Neural progenitor cell (in vitro differentiated cells): Measurements from ENCODE around the gene OXT. TPM values are rescaled to one million over a fixed set of nuclear protein-coding genes. Genes with fewer than 3 reads are reported as not detected.

ENCODE experiments used
- DNase-seq: peaks from one replicate; pipeline ENCODE4 v3.0.0-alpha.2; 2016; ENCODE audit warnings: low spot score
- H2AFZ ChIP-seq: fragments of 200-600 bp; sonication (generic); replicated peaks from 2 replicates; pipeline ENCODE4 v1.6.1; 2016; ENCODE audit warnings: antibody characterized with exemption
- H3F3A ChIP-seq: fragments of 200-600 bp; sonication (generic); 2 replicates; pipeline ENCODE4 v1.6.1; 2016; ENCODE audit warnings: antibody characterized with exemption, low read depth
- H3K27ac ChIP-seq: fragments of 200-600 bp; sonication (generic); 2 replicates; pipeline ENCODE4 v1.5.1; 2016; ENCODE audit warnings: mild to moderate bottlenecking
- H3K27me3 ChIP-seq: fragments of 200-600 bp; sonication (generic); 2 replicates; pipeline ENCODE4 v1.6.1; 2016; ENCODE audit warnings: mild to moderate bottlenecking, moderate library complexity
- H3K36me3 ChIP-seq: fragments of 200-600 bp; sonication (generic); 2 replicates; pipeline ENCODE4 v1.5.1; 2016
- H3K4me1 ChIP-seq: fragments of 200-600 bp; sonication (generic); 2 replicates; pipeline ENCODE4 v1.6.1; 2016; ENCODE audit warnings: mixed run types
- H3K4me2 ChIP-seq: fragments of 200-600 bp; sonication (generic); 2 replicates; pipeline ENCODE4 v1.6.1; 2016
- H3K4me3 ChIP-seq: fragments of 200-600 bp; sonication (generic); 2 replicates; pipeline ENCODE4 v1.5.1; 2016
- H3K79me2 ChIP-seq: fragments of 200-600 bp; sonication (generic); 2 replicates; pipeline ENCODE4 v1.6.1; 2016; ENCODE audit warnings: low read depth
- H3K9ac ChIP-seq: fragments of 200-600 bp; sonication (generic); 2 replicates; pipeline ENCODE4 v1.6.1; 2016
- H3K9me3 ChIP-seq: fragments of 200-600 bp; sonication (generic); 2 replicates; pipeline ENCODE4 v1.5.1; 2016; ENCODE audit warnings: low read depth
- H4K20me1 ChIP-seq: fragments of 200-600 bp; sonication (generic); 2 replicates; pipeline ENCODE4 v1.6.1; 2016; ENCODE audit warnings: low read depth
- H3K27ac Mint-ChIP-seq: 3 replicates; pipeline ENCODE4 v1.8.0; 2021; ENCODE audit warnings: mixed read lengths
- H3K27me3 Mint-ChIP-seq: 2 replicates; pipeline ENCODE4 v1.8.0; 2022; ENCODE audit warnings: low read depth, mild to moderate bottlenecking, inconsistent platforms, moderate library complexity, mixed read lengths; ENCODE audit not compliant: insufficient read depth
- H3K36me3 Mint-ChIP-seq: 3 replicates; pipeline ENCODE4 v1.8.0; 2021; ENCODE audit warnings: mixed read lengths
- H3K4me1 Mint-ChIP-seq: 3 replicates; pipeline ENCODE4 v1.8.0; 2021; ENCODE audit warnings: mixed read lengths
- H3K4me3 Mint-ChIP-seq: 3 replicates; pipeline ENCODE4 v1.8.0; 2021; ENCODE audit warnings: mild to moderate bottlenecking, moderate library complexity, mixed read lengths
- H3K9me3 Mint-ChIP-seq: 3 replicates; pipeline ENCODE4 v1.8.0; 2020; ENCODE audit warnings: mixed read lengths
- EZH2 ChIP-seq: fragments of 200-600 bp; sonication (generic); IDR thresholded peaks from 2 replicates; pipeline ENCODE4 v1.6.1; 2017; ENCODE audit warnings: antibody characterized with exemption, mild to moderate bottlenecking, moderate library complexity
- EZH2phosphoT487 ChIP-seq: fragments of 200-600 bp; sonication (generic); IDR thresholded peaks from 2 replicates; pipeline ENCODE4 v1.6.1; 2017; ENCODE audit warnings: antibody characterized with exemption
- total RNA-seq: library from RNA; depleted of rRNA; stranded (reverse); fragments of >200 nt; gene quantifications from 2 replicates; pipeline ENCODE4 v1.2.3, GENCODE V29; 2015; ENCODE audit warnings: low replicate concordance
- TF ChIP-seq, protein P1 (sequence below): fragments of 200-600 bp; sonication (generic); IDR thresholded peaks from 2 replicates; pipeline ENCODE4 v1.5.1; 2017; ENCODE audit warnings: antibody characterized with exemption, mild to moderate bottlenecking

The OXT gene
- total RNA-seq, 1 donor from 2014 or later = not detected

DNA sequence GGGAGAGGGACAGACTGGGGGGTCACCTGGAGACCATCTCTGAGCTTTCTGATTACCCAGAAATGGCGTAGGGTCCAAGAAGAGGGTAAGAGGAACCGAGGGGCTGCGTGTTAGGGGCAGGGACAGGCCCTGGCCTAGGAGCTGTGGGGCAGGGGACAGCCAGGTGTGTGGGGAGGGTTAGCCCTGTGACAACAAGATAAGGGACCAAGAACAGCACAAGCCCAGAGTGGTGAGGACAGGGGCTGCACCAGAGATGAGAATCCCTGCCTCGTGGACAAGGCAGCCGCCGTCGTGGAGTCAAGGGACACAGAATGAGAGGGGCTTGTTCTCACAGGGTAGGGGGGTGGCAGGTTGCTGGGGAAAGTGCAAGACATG is 13.6 kb downstream of the OXT start:
- DNase-seq = no peak
- H3K27ac ChIP-seq = no peak overlapping the region
- H3K27ac Mint-ChIP-seq = no peak overlapping the region
- peaks cover 55% of the 10 kb centered on the region for H3K27me3 ChIP-seq
- no peaks in the 10 kb centered on the region for H3F3A ChIP-seq
- no peaks in the 10 kb centered on the region for H3K79me2 ChIP-seq
- H4K20me1 ChIP-seq = no peaks in the 10 kb centered on the region
- TF ChIP-seq EZH2 = no peak
- TF ChIP-seq EZH2phosphoT487 = no peak
- TF ChIP-seq, protein P1, sequence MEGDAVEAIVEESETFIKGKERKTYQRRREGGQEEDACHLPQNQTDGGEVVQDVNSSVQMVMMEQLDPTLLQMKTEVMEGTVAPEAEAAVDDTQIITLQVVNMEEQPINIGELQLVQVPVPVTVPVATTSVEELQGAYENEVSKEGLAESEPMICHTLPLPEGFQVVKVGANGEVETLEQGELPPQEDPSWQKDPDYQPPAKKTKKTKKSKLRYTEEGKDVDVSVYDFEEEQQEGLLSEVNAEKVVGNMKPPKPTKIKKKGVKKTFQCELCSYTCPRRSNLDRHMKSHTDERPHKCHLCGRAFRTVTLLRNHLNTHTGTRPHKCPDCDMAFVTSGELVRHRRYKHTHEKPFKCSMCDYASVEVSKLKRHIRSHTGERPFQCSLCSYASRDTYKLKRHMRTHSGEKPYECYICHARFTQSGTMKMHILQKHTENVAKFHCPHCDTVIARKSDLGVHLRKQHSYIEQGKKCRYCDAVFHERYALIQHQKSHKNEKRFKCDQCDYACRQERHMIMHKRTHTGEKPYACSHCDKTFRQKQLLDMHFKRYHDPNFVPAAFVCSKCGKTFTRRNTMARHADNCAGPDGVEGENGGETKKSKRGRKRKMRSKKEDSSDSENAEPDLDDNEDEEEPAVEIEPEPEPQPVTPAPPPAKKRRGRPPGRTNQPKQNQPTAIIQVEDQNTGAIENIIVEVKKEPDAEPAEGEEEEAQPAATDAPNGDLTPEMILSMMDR = no peak
- H3K36me3 Mint-ChIP-seq = no peaks in the 10 kb centered on the region
- H3K9ac ChIP-seq = no peak overlapping the region
- no peak overlapping the region for H3K4me3 Mint-ChIP-seq
- H3K4me1 ChIP-seq = no peaks in the 10 kb centered on the region
- no peak overlapping the region for H3K4me3 ChIP-seq
- no peaks in the 10 kb centered on the region for H3K4me1 Mint-ChIP-seq
- H2AFZ ChIP-seq = no peak overlapping the region
- H3K27me3 Mint-ChIP-seq = peaks cover 29% of the 10 kb centered on the region
- H3K4me2 ChIP-seq = no peak overlapping the region
- no peaks in the 10 kb centered on the region for H3K36me3 ChIP-seq
- H3K9me3 Mint-ChIP-seq = no peaks in the 10 kb centered on the region
- H3K9me3 ChIP-seq = no peaks in the 10 kb centered on the region

DNA sequence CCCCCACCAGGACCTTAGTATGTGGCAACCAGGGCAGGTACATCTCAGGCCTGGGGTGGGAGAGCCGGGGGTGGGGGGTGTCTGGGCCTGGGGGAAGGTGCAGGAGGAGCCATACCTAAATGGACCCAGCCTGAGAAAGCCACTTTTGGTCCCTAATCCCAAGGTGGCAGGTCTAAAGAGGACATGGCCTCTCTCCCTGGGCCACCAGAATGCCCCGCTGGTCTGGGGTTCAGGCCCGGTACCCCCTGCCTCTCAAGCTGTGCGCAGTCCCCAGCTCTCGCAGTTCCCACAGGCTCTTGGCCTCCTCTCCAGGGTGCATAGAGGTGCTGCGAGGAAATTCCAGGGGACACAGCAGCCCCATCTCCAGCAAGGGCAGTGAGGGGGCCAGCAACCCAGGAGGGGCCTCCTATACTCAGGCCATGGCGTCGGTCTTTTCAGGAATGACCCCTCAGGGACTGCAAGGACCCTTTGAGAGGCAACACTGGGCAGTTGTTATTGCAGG is 14.2 kb downstream of the OXT start:
- DNase-seq = no peak
- no peaks in the 10 kb centered on the region for H3F3A ChIP-seq

DNA sequence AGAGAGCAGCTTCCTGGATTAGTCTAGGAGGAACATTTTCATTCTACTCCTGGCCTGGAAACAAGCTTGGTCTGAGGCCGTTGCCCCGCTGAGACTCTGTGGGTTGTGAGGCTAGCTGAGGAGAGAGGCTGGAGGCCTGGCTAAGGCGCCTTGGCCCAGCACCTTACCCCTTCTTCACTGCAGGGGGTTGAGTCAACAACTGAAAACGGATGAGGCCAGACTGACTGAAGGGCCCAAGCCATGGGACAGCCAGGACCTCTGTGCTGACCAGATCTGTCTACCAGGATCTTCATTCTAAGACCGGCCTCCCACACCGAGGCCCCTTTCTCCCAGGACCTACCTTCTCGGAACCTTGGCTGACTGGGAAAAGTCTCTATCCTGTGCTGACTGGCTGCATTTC is 16.6 kb downstream of the OXT start:
- Mint-ChIP-seq H3K9me3 (no peaks in the 10 kb centered on the region), H3K4me3 (no peak overlapping the region), H3K27ac (no peak overlapping the region), H3K27me3 (peaks cover 10% of the 10 kb centered on the region), H3K4me1 (no peaks in the 10 kb centered on the region), H3K36me3 (no peaks in the 10 kb centered on the region)
- no peak for TF ChIP-seq EZH2
- TF ChIP-seq EZH2phosphoT487 = no peak
- TF ChIP-seq, protein P1 = no peak
- Histone ChIP-seq H3K4me1 (no peaks in the 10 kb centered on the region), H3K36me3 (no peaks in the 10 kb centered on the region), H2AFZ (no peak overlapping the region), H3K27ac (no peak overlapping the region), H3K9me3 (no peaks in the 10 kb centered on the region), H3K27me3 (peaks cover 54% of the 10 kb centered on the region), H4K20me1 (no peaks in the 10 kb centered on the region), H3K79me2 (no peaks in the 10 kb centered on the region), H3F3A (no peaks in the 10 kb centered on the region), H3K4me2 (no peak overlapping the region), H3K4me3 (no peak overlapping the region), H3K9ac (no peak overlapping the region)
- no peak for DNase-seq

More for the DNA sequence above, 14.2 kb downstream of the OXT start:
- H3K36me3 Mint-ChIP-seq = no peaks in the 10 kb centered on the region
- Histone ChIP-seq H2AFZ (no peak overlapping the region), H3K27me3 (peaks cover 55% of the 10 kb centered on the region), H3K9ac (no peak overlapping the region), H3K79me2 (no peaks in the 10 kb centered on the region), H3K4me2 (no peak overlapping the region), H4K20me1 (no peaks in the 10 kb centered on the region), H3K4me1 (no peaks in the 10 kb centered on the region), H3K4me3 (no peak overlapping the region), H3K9me3 (no peaks in the 10 kb centered on the region), H3K36me3 (no peaks in the 10 kb centered on the region), H3K27ac (no peak overlapping the region)
- no peak overlapping the region for H3K4me3 Mint-ChIP-seq
- H3K27me3 Mint-ChIP-seq = peaks cover 22% of the 10 kb centered on the region
- TF ChIP-seq, protein P1 = no peak
- no peak for TF ChIP-seq EZH2phosphoT487
- no peak for TF ChIP-seq EZH2
- H3K27ac Mint-ChIP-seq = no peak overlapping the region
- no peaks in the 10 kb centered on the region for H3K9me3 Mint-ChIP-seq
- H3K4me1 Mint-ChIP-seq = no peaks in the 10 kb centered on the region
